Natural killer cell (primary cell): ENCODE results near the gene PGC. TPM values are rescaled to one million over a fixed set of nuclear protein-coding genes. Genes with fewer than 3 reads are reported as not detected.

Experiments used
- ATAC-seq, 3 donors: fragments of 150-1000 bp in 2 of 3; fragments of 200-7000 bp in 1 of 3; cut with Tn5 transposase; 1 replicate in 1 of 3; 2 replicates in 2 of 3; pipeline ENCODE4 v1.10.0; 2021; ENCODE audit warnings: mild to moderate bottlenecking in 2 of 3, moderate library complexity in 2 of 3
- DNase-seq, 2 donors: peaks; one replicate each; pipeline versions ENCODE4 v3.0.0 to v3.0.0-alpha.2; 2013 to 2021; ENCODE audit warnings: mixed read lengths in 1 of 2
- H3K27ac ChIP-seq: one replicate; pipeline ENCODE4 v1.5.1; 2013; ENCODE audit warnings: mild to moderate bottlenecking, low read length
- H3K27me3 ChIP-seq: one replicate; pipeline ENCODE4 v1.6.1; 2013; ENCODE audit warnings: low read length; ENCODE audit not compliant: control insufficient read depth, insufficient read depth
- H3K36me3 ChIP-seq: one replicate; pipeline ENCODE4 v1.6.1; 2013; ENCODE audit warnings: low read length; ENCODE audit not compliant: control insufficient read depth, insufficient read depth
- H3K4me1 ChIP-seq: one replicate; pipeline ENCODE4 v1.6.1; 2013; ENCODE audit warnings: low read length; ENCODE audit not compliant: control insufficient read depth, insufficient read depth
- H3K4me3 ChIP-seq: one replicate; pipeline ENCODE4 v1.5.1; 2013; ENCODE audit warnings: low read length
- H3K9me3 ChIP-seq: one replicate; pipeline ENCODE4 v1.6.1; 2013; ENCODE audit warnings: low read length; ENCODE audit not compliant: control insufficient read depth, insufficient read depth
- H3K27ac Mint-ChIP-seq, 2 donors: one replicate each; pipeline ENCODE4 v1.8.0; 2022; ENCODE audit warnings: mild to moderate bottlenecking in 2 of 2, mixed read lengths in 2 of 2, moderate library complexity in 1 of 2
- H3K27me3 Mint-ChIP-seq, 2 donors: one replicate each; pipeline ENCODE4 v1.8.0; 2022; ENCODE audit warnings: low read depth in 2 of 2, mixed read lengths in 2 of 2
- H3K36me3 Mint-ChIP-seq: one replicate; pipeline ENCODE4 v1.8.0; 2022; ENCODE audit warnings: mixed read lengths
- H3K4me1 Mint-ChIP-seq, 2 donors: one replicate each; pipeline ENCODE4 v1.8.0; 2022; ENCODE audit warnings: mixed read lengths in 2 of 2
- H3K4me3 Mint-ChIP-seq: one replicate; pipeline ENCODE4 v1.8.0; 2022; ENCODE audit warnings: mild to moderate bottlenecking, moderate library complexity, mixed read lengths
- H3K9me3 Mint-ChIP-seq, 2 donors: one replicate each; pipeline ENCODE4 v1.8.0; 2022; ENCODE audit warnings: mixed read lengths in 2 of 2
- WGBS: methylation state at CpG from one replicate; pipeline ENCODE4 v1.1.7; 2013; ENCODE audit warnings: missing lambda C conversion rate; ENCODE audit not compliant: insufficient coverage; 5-methylcytosine and 5-hydroxymethylcytosine counted together
- intact Hi-C: fragments of 100-400 bp; cut with micrococcal nuclease; formaldehyde crosslinking; loops from one replicate; pipeline ENCODE4 v1.14.2; 2022
- total RNA-seq, 4 donors: library from RNA; stranded (reverse); fragments of 120-200 nt in 1 of 4; gene quantifications; one replicate each; pipeline versions ENCODE4 v1.2.3 to v1.2.4, GENCODE V29; 2013 to 2022
- TF ChIP-seq, protein P1 (sequence below): fragments of 200-600 bp; IDR thresholded peaks from one replicate; pipeline ENCODE4 v1.8.0; 2022; ENCODE audit warnings: antibody characterized with exemption

Gene PGC
- total RNA-seq, 3 donors from 2014 or later (not counting 1 experiment from before 2014, with no cell fraction given) = not detected

DNA sequence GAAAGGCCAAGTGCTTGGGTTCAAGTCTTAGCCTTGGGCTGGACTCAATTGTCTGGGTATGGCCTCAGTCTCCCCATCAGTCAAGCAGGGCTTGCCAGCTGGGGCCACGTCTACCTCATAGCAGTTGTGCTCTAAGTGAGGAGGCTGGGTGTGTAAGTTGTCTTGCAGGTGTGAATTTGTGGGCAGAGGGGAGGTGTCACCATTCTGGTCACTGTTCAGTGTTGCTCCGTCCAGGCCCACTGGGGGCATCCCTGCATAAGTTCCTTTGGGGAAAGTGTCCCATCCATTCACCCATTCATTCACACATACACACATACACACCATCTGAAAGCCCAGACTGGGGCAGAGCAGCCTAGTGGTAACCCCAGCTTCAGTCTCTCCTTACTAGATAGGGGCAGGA, 48.1 kb downstream of the PGC start:
- Histone ChIP-seq H3K27me3 (no peaks in the 10 kb centered on the region), H3K36me3 (no peaks in the 10 kb centered on the region), H3K9me3 (no peaks in the 10 kb centered on the region), H3K4me1 (peaks cover 28% of the 10 kb centered on the region), H3K27ac (no peak overlapping the region), H3K4me3 (no peak overlapping the region)
- Mint-ChIP-seq H3K4me1 (peaks cover 38 to 54% of the 10 kb centered on the region in 2 donors), H3K36me3 (no peaks in the 10 kb centered on the region), H3K4me3 (no peak overlapping the region), H3K9me3 (no peaks in the 10 kb centered on the region), H3K27ac (peak overlapping the region; percentile 74 to 82), H3K27me3 (no peaks in the 10 kb centered on the region)
- intact Hi-C loops = loop anchor here (5.0 kb wide), 1 partner anchor 33 kb away; no protein-coding TSS in a partner anchor
- no peak for DNase-seq
- ATAC-seq = peak; percentile 57 to 80 (median 61)
- TF ChIP-seq, protein P1, sequence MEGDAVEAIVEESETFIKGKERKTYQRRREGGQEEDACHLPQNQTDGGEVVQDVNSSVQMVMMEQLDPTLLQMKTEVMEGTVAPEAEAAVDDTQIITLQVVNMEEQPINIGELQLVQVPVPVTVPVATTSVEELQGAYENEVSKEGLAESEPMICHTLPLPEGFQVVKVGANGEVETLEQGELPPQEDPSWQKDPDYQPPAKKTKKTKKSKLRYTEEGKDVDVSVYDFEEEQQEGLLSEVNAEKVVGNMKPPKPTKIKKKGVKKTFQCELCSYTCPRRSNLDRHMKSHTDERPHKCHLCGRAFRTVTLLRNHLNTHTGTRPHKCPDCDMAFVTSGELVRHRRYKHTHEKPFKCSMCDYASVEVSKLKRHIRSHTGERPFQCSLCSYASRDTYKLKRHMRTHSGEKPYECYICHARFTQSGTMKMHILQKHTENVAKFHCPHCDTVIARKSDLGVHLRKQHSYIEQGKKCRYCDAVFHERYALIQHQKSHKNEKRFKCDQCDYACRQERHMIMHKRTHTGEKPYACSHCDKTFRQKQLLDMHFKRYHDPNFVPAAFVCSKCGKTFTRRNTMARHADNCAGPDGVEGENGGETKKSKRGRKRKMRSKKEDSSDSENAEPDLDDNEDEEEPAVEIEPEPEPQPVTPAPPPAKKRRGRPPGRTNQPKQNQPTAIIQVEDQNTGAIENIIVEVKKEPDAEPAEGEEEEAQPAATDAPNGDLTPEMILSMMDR = no peak
- WGBS = 38% methylated on average over 2 of the region's 2 CpGs

DNA sequence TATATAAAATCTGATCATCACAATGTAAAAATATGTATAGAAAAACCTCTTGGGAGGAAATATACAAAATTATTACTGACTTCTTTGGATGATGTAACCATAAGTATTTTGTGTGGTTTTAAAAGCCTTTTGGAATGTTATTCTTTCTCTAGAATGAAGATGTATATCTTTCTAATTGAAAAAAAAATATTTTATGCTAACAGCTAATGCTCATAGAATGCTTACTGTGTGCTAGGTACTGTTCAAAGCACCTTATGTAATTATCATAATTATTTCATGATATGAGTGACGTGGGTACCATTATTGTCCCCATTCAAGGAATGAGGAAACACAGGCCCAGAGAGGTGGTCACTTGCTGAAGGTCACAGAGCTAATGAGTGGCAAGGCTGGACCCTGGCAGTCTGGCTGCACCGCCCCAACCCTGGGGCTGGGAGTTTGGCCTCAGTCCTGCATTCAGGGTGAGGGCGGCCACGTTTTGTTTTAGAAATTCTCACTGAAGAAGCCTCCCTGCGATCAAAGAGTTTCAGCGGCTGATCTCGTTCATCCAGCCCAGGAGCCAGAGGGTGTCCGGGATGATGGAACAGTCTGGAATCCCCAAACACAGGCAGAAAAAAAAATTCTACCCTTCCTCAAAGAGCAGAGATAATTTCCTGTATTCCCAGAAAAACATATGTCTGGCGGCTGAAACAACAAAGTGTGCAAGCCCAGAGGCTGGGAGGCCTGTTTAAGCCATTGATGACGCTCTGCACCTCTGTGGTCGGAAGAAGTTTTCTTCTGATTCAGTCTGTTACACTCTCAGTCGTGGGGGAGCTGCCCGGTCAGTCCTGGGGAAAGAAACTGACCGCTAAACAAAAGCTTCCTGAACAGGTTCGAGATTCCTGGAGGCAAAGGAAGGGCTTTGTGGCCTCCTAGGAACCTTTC, 49.1 kb downstream of the PGC start:
- no peaks in the 10 kb centered on the region for H3K36me3 Mint-ChIP-seq
- peak overlapping the region; percentile 74 to 82 for H3K27ac Mint-ChIP-seq
- 94% methylated on average over 15 of the region's 15 CpGs for WGBS
- peaks cover 38 to 51% of the 10 kb centered on the region in 2 donors for H3K4me1 Mint-ChIP-seq
- Histone ChIP-seq H3K9me3 (no peaks in the 10 kb centered on the region), H3K4me3 (no peak overlapping the region), H3K27me3 (no peaks in the 10 kb centered on the region), H3K27ac (no peak overlapping the region), H3K36me3 (no peaks in the 10 kb centered on the region), H3K4me1 (peaks cover 29% of the 10 kb centered on the region)
- no peaks in the 10 kb centered on the region for H3K9me3 Mint-ChIP-seq
- no peak overlapping the region for H3K4me3 Mint-ChIP-seq
- intact Hi-C loops = loop anchor here (5.0 kb wide), 1 partner anchor 34 kb away; no protein-coding TSS in a partner anchor
- DNase-seq (no peak), ATAC-seq (no peak)
- no peaks in the 10 kb centered on the region for H3K27me3 Mint-ChIP-seq
- TF ChIP-seq, protein P1 = no peak

DNA sequence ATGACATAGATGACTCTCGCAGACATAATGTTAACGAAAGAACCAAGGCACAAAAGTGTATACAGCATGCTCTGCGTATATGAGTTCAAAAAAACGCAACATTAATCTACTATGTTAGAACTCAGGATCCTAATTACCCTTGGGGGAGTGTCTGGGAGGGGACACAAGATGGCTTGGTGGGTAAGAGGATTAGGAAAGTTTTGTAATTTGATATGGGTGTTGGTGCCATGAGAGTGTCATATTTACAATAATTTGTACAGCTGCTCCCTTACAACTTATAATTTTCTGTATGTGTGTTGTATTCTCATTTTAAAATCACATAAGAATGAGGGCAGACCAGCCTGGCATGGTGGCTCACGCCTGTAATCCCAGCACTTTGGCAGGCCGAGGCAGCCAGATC, 50.4 kb downstream of the PGC start:
- H3K27me3 Mint-ChIP-seq = no peaks in the 10 kb centered on the region
- no peak overlapping the region for H3K4me3 Mint-ChIP-seq
- Histone ChIP-seq H3K27ac (no peak overlapping the region), H3K36me3 (no peaks in the 10 kb centered on the region), H3K4me3 (no peak overlapping the region), H3K4me1 (peaks cover 29% of the 10 kb centered on the region), H3K27me3 (no peaks in the 10 kb centered on the region), H3K9me3 (no peaks in the 10 kb centered on the region)
- H3K9me3 Mint-ChIP-seq = no peaks in the 10 kb centered on the region
- TF ChIP-seq, protein P1 = no peak
- peaks cover 38 to 60% of the 10 kb centered on the region in 2 donors for H3K4me1 Mint-ChIP-seq
- no peak for ATAC-seq
- peak overlapping the region in 1 of 2 donors; percentile 8 for H3K27ac Mint-ChIP-seq
- WGBS = 98% methylated on average over 5 of the region's 6 CpGs
- intact Hi-C loops = loop anchor here (5.0 kb wide), 1 partner anchor 36 kb away; no protein-coding TSS in a partner anchor
- DNase-seq = no peak
- no peaks in the 10 kb centered on the region for H3K36me3 Mint-ChIP-seq
